Endothelial cell of hepatic sinusoid (primary cell): Measurements from ENCODE around the gene EML6.
"Not testable (repeated sequence)": the region's sequence is repeated elsewhere in the genome, so short reads cannot be mapped to it uniquely, and the experiment has no call there.

ENCODE experiments used
- in situ Hi-C: cut with HindIII; loops from 2 replicates; pipeline ENCODE4 v1.10.0; 2017; ENCODE audit warnings: low sequenced_read_pairs

EML6 gene

GRCh38 chr2:54840559-54841468 is 117.4 kb downstream of the EML6 start:
- in situ Hi-C loops, result no loop called here

- in situ Hi-C loops, result not testable (repeated sequence)
Measured at GRCh38 chr2:54841500-54841899, 118.0 kb downstream of the EML6 start.

- in situ Hi-C loops, result no loop called here
Measured at GRCh38 chr2:54845094-54845493, 121.6 kb downstream of the EML6 start.

- in situ Hi-C loops, result no loop called here
Measured at GRCh38 chr2:54845514-54845913, 122.1 kb downstream of the EML6 start.

- in situ Hi-C loops, result no loop called here
Measured at GRCh38 chr2:54850171-54851122, 127.0 kb downstream of the EML6 start.

GRCh38 chr2:54853616-54854310 is 130.3 kb downstream of the EML6 start:
- in situ Hi-C loops, result no loop called here

GRCh38 chr2:54855434-54855833 is 132.0 kb downstream of the EML6 start:
- in situ Hi-C loops, result no loop called here

- in situ Hi-C loops, result no loop called here
Measured at GRCh38 chr2:54858021-54858681, 134.7 kb downstream of the EML6 start.

- in situ Hi-C loops, result no loop called here
Measured at GRCh38 chr2:54859416-54859815, 136.0 kb downstream of the EML6 start.

GRCh38 chr2:54859997-54860701 is 136.7 kb downstream of the EML6 start:
- in situ Hi-C loops, result no loop called here

GRCh38 chr2:54862229-54862628 is 138.8 kb downstream of the EML6 start:
- in situ Hi-C loops, result no loop called here

- in situ Hi-C loops, result no loop called here
Measured at GRCh38 chr2:54862742-54863141, 139.3 kb downstream of the EML6 start.

GRCh38 chr2:54863660-54864059 is 140.2 kb downstream of the EML6 start:
- in situ Hi-C loops, result no loop called here

GRCh38 chr2:54864096-54864495 is 140.6 kb downstream of the EML6 start:
- in situ Hi-C loops, result no loop called here

- in situ Hi-C loops, result no loop called here
Measured at GRCh38 chr2:54864727-54865126, 141.3 kb downstream of the EML6 start.

- in situ Hi-C loops, result no loop called here
Measured at GRCh38 chr2:54866179-54866578, 142.7 kb downstream of the EML6 start.

GRCh38 chr2:54866868-54867267 is 143.4 kb downstream of the EML6 start:
- in situ Hi-C loops, result no loop called here

- in situ Hi-C loops, result no loop called here
Measured at GRCh38 chr2:54867457-54867856, 144.0 kb downstream of the EML6 start.

GRCh38 chr2:54871457-54872107 is 148.1 kb downstream of the EML6 start:
- in situ Hi-C loops, result no loop called here
